Lung (tissue), 12 donors: ENCODE data around the gene PLA2G4F. TPM values are rescaled to one million over a fixed set of nuclear protein-coding genes. Genes with fewer than 3 reads are reported as not detected.

Source experiments
- ATAC-seq: fragments of 200-7000 bp; cut with Tn5 transposase; one replicate; pipeline ENCODE4 v1.9.1; 2020; ENCODE audit warnings: moderate number of reproducible peaks; ENCODE audit not compliant: insufficient read depth, low FRiP score
- DNase-seq, 3 donors: peaks; one replicate each; pipeline ENCODE4 v3.0.0-alpha.2; 2013 to 2017
- H3K27ac ChIP-seq, 2 donors: one replicate each; pipeline ENCODE4 v1.5.1; 2013; ENCODE audit warnings: mild to moderate bottlenecking in 2 of 2, moderate library complexity in 2 of 2, control low read depth in 1 of 2, inconsistent platforms in 1 of 2, low read depth in 1 of 2, low read length in 1 of 2
- H3K27me3 ChIP-seq, 3 donors: one replicate each; pipeline ENCODE4 v1.5.1; 2013; ENCODE audit warnings: low read length in 2 of 3; ENCODE audit not compliant: control insufficient read depth in 3 of 3, insufficient read depth in 3 of 3
- H3K36me3 ChIP-seq, 4 donors: one replicate each; pipeline ENCODE4 v1.5.1; 2013; ENCODE audit warnings: low read length in 4 of 4, mild to moderate bottlenecking in 1 of 4, moderate library complexity in 1 of 4; ENCODE audit not compliant: control insufficient read depth in 4 of 4, insufficient read depth in 4 of 4
- H3K4me1 ChIP-seq, 5 donors: one replicate each; pipeline ENCODE4 v1.5.1; 2013; ENCODE audit warnings: low read length in 5 of 5, mild to moderate bottlenecking in 2 of 5, moderate library complexity in 1 of 5; ENCODE audit not compliant: control insufficient read depth in 5 of 5, insufficient read depth in 5 of 5
- H3K4me3 ChIP-seq: one replicate; pipeline ENCODE4 v1.5.1; 2013; ENCODE audit warnings: mild to moderate bottlenecking, control low read depth, moderate library complexity
- H3K9ac ChIP-seq, 2 donors: one replicate each; pipeline ENCODE4 v1.5.1; 2013; ENCODE audit warnings: low read length in 2 of 2, control low read depth in 1 of 2; ENCODE audit not compliant: insufficient read depth in 1 of 2
- H3K9me3 ChIP-seq, 4 donors: one replicate each; pipeline ENCODE4 v1.5.1; 2013; ENCODE audit warnings: low read length in 3 of 4, mild to moderate bottlenecking in 1 of 4, moderate library complexity in 1 of 4; ENCODE audit not compliant: control insufficient read depth in 4 of 4, insufficient read depth in 3 of 4
- CTCF ChIP-seq: IDR thresholded peaks from 2 replicates; pipeline ENCODE4 v1.5.1; 2012; ENCODE audit warnings: mild to moderate bottlenecking; ENCODE audit errors: control extremely low read depth, extremely low read depth
- WGBS, 2 donors: extraction: QIAGEN DNeasy Blood & Tissue Kit; methylation state at CpG; one replicate each; pipeline ENCODE4 v1.1.7; 2013; 5-methylcytosine and 5-hydroxymethylcytosine counted together
- polyA plus RNA-seq, 2 donors: library from polyadenylated mRNA; stranded (reverse); fragments of 200-250 nt; gene quantifications; one replicate each; pipeline ENCODE4 v1.2.1, GENCODE V29; 2013
- total RNA-seq, 2 donors: library from RNA; depleted of rRNA in 1 of 2; stranded (reverse); fragments of >200 nt in 1 of 2; gene quantifications; one replicate each; pipeline ENCODE4 v1.2.1, GENCODE V29; 2014 to 2021
- donor health status: control.
- donor health status: control.
- donor health status: Bipolar disorder and iron deficiency.
- donor health status: healthy.
- donor health status: DM: yes; HTN: yes; CAD: no.

PLA2G4F gene
- total and polyA plus RNA-seq, 4 donors = 10.9 to 116 (median 41.8) TPM

- H3K36me3 ChIP-seq = peaks cover 23 to 56% (median 30%) of the 10 kb centered on the region in 4 donors
- no peak overlapping the region for H3K4me3 ChIP-seq
- H3K4me1 ChIP-seq = no peaks in the 10 kb centered on the region
- H3K9me3 ChIP-seq = no peaks in the 10 kb centered on the region
- WGBS, 2 donors = 86 to 89% methylated on average over 6 of the region's 6 CpGs
- H3K9ac ChIP-seq = no peak overlapping the region
- TF ChIP-seq CTCF = no peak
- DNase-seq = no peak
- no peaks in the 10 kb centered on the region for H3K27me3 ChIP-seq
- no peak for ATAC-seq
- H3K27ac ChIP-seq = peak overlapping the region in 1 of 2 donors; percentile 56
Measured at GRCh38 chr15:42182328-42182886, 26.0 kb upstream of the PLA2G4F start.

- Histone ChIP-seq H3K27me3 (no peaks in the 10 kb centered on the region), H3K4me3 (no peak overlapping the region), H3K27ac (no peak overlapping the region), H3K9me3 (no peaks in the 10 kb centered on the region), H3K4me1 (peaks cover 0 to 2% (median 0%) of the 10 kb centered on the region in 5 donors), H3K36me3 (peaks cover 15 to 34% (median 21%) of the 10 kb centered on the region in 4 donors), H3K9ac (no peak overlapping the region)
- ATAC-seq (no peak), DNase-seq (no peak)
- WGBS, 2 donors = 83 to 88% methylated on average over 2 of the region's 2 CpGs
- no peak for TF ChIP-seq CTCF
Measured at GRCh38 chr15:42178056-42178455, 21.6 kb upstream of the PLA2G4F start.

- ATAC-seq (no peak), DNase-seq (no peak)
- Histone ChIP-seq H3K4me1 (peaks cover 0 to 6% (median 0%) of the 10 kb centered on the region in 5 donors), H3K27ac (no peak overlapping the region), H3K9ac (no peak overlapping the region), H3K4me3 (no peak overlapping the region), H3K27me3 (no peaks in the 10 kb centered on the region), H3K36me3 (peaks cover 16 to 36% (median 27%) of the 10 kb centered on the region in 4 donors), H3K9me3 (no peaks in the 10 kb centered on the region)
- TF ChIP-seq CTCF = no peak
- 61 to 73% methylated on average over 5 of the region's 5 CpGs for WGBS, 2 donors
Measured at GRCh38 chr15:42175671-42176070, 19.2 kb upstream of the PLA2G4F start.

GRCh38 chr15:42172475-42172874 is 16.0 kb upstream of the PLA2G4F start:
- 75 to 82% methylated on average over 5 of the region's 5 CpGs for whole genome bisulfite sequencing, 2 donors
- TF ChIP-seq CTCF = no peak
- H3K4me1 ChIP-seq = peaks cover 0 to 6% (median 0%) of the 10 kb centered on the region in 5 donors
- DNase-seq = no peak
- H3K36me3 ChIP-seq = peaks cover 18 to 42% (median 27%) of the 10 kb centered on the region in 4 donors
- H3K4me3 ChIP-seq = no peak overlapping the region
- no peaks in the 10 kb centered on the region for H3K27me3 ChIP-seq
- H3K27ac ChIP-seq = no peak overlapping the region
- no peak overlapping the region for H3K9ac ChIP-seq
- ATAC-seq = no peak
- no peaks in the 10 kb centered on the region for H3K9me3 ChIP-seq
